CD4-positive, alpha-beta T cell (primary cell): ENCODE results near the gene POU3F1. TPM values are rescaled to one million over a fixed set of nuclear protein-coding genes. Genes with fewer than 3 reads are reported as not detected.

Source experiments
- ATAC-seq: fragments of 200-7000 bp; cut with Tn5 transposase; one replicate; pipeline ENCODE4 v1.10.0; 2022; ENCODE audit warnings: mild to moderate bottlenecking; ENCODE audit not compliant: poor library complexity
- CTCF ChIA-PET: fragments of 350-600 bp; sonication (Branson Sonifier 250); formaldehyde crosslinking; loops from one replicate; lab custom pipeline; 2021; ENCODE audit warnings: antibody characterized with exemption, inconsistent platforms; lab: Charles Lee
- POLR2A ChIA-PET: fragments of 350-600 bp; sonication (Branson Sonifier 250); formaldehyde crosslinking; loops from one replicate; lab custom pipeline; 2021; ENCODE audit warnings: antibody characterized with exemption, inconsistent platforms; lab: Charles Lee
- DNase-seq, 14 experiments: peaks; one replicate each; pipeline ENCODE4 v3.0.0-alpha.2; 2013 to 2020; ENCODE audit warnings: mixed read lengths in 2 of 14
- H3K27ac ChIP-seq, 2 donors: one replicate each; pipeline versions ENCODE4 v1.5.1 to v1.7.0; 2013; ENCODE audit warnings: low read length in 2 of 2, low read depth in 1 of 2, mild to moderate bottlenecking in 1 of 2
- H3K27me3 ChIP-seq, 2 experiments: 1 replicate in 1 of 2; 2 replicates in 1 of 2; pipeline versions ENCODE4 v1.6.1 to v1.7.0; 2013; ENCODE audit warnings: low read length in 2 of 2, control low read depth in 1 of 2, mild to moderate bottlenecking in 1 of 2, moderate library complexity in 1 of 2; ENCODE audit not compliant: insufficient read depth in 2 of 2, control insufficient read depth in 1 of 2
- H3K36me3 ChIP-seq: one replicate; pipeline ENCODE4 v1.6.1; 2013; ENCODE audit warnings: low read length, control low read depth; ENCODE audit not compliant: insufficient read depth
- H3K4me1 ChIP-seq: one replicate; pipeline ENCODE4 v1.6.1; 2013; ENCODE audit warnings: low read length, control low read depth; ENCODE audit not compliant: insufficient read depth
- H3K4me3 ChIP-seq: one replicate; pipeline ENCODE4 v1.5.1; 2013; ENCODE audit warnings: mild to moderate bottlenecking, low read length, moderate library complexity
- H3K9me3 ChIP-seq, 2 experiments: 1 replicate in 1 of 2; 2 replicates in 1 of 2; pipeline versions ENCODE4 v1.6.1 to v1.7.0; 2013; ENCODE audit warnings: low read length in 2 of 2, mild to moderate bottlenecking in 2 of 2, control low read depth in 1 of 2, moderate library complexity in 1 of 2; ENCODE audit not compliant: control insufficient read depth in 1 of 2, insufficient read depth in 1 of 2
- H3K27ac Mint-ChIP-seq: one replicate; pipeline ENCODE4 v1.8.0; 2020; ENCODE audit warnings: mixed read lengths
- H3K27me3 Mint-ChIP-seq: one replicate; pipeline ENCODE4 v1.8.0; 2021; ENCODE audit warnings: mixed read lengths
- H3K36me3 Mint-ChIP-seq: one replicate; pipeline ENCODE4 v1.8.0; 2021; ENCODE audit warnings: low read depth, mixed read lengths
- H3K4me1 Mint-ChIP-seq: one replicate; pipeline ENCODE4 v1.8.0; 2021; ENCODE audit warnings: low read depth, mixed read lengths
- H3K4me3 Mint-ChIP-seq: one replicate; pipeline ENCODE4 v1.8.0; 2020; ENCODE audit warnings: mild to moderate bottlenecking, mixed read lengths
- H3K9me3 Mint-ChIP-seq: one replicate; pipeline ENCODE4 v1.8.0; 2020; ENCODE audit warnings: mixed read lengths
- intact Hi-C, 2 experiments: fragments of 100-400 bp; cut with DNase I in 1 of 2; cut with micrococcal nuclease in 1 of 2; formaldehyde crosslinking; loops; one replicate each; pipeline versions ENCODE4 v1.15.1 to v1.9.0; 2023 to 2025; cut with DNase I, micrococcal nuclease
- total RNA-seq, 174 experiments: library from RNA in 2 of 174; stranded (reverse) in 2 of 174; gene quantifications; one replicate each; pipeline ENCODE4 v1.2.3 and lab custom pipeline; 2021 to 2026
- TF ChIP-seq, protein P1 (sequence below): fragments of 200-600 bp; IDR thresholded peaks from one replicate; pipeline ENCODE4 v1.8.0; 2022; ENCODE audit warnings: antibody characterized with exemption, mild to moderate bottlenecking

POU3F1 gene
- total RNA-seq, 2 experiments from 2014 or later, result 0.22 to 0.27 TPM

DNA sequence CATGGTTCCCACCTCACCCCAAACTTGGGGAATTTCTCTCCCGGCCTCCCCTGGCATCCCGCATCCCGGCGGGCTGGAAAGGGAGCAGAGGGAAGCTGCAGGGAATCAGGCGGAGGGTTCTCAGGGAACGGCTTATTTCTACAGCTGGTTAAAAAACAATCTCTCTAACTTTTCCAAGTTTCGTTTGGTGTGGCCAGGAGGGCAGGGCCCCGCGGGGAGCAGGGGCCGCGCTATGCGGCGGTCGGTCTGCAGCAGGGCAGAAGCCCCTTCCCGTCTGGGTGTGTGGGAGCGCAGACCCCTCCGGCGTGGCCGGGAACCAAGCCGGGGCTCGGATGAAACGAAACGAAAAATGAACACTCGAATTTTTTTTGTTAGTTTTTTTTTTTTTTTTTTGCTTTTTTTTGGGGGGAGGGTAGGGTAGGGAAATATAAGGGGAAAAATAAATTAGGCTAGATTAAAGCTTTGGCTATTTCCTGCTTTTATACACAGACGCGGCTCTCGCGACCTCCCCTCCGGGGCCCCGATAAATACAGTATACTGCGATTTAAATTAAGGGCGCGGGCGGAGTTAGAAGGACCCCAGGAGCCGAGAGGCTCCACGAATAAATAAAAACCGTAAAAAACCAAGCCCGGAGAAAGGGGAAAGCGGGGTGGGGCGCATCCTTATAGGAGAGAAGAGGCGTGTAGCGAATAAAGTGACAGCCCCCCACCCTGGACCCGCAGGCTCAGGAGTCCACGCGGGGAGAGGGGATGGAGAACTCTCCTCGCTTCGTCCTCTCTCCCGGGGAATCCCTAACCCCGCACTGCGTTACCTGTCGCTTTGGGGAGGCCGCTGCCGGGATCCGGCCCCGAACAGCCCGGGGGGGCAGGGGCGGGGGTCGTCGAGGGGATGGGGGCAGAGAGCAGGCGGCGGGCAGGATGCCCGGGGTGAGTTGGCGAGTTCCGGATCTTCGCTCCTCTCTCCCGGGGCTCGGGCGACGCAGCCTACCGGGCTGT, 2.1 kb downstream of the POU3F1 start:
- peaks cover 47 to 55% of the 10 kb centered on the region in 2 experiments for H3K27me3 ChIP-seq
- no peaks in the 10 kb centered on the region for H3K9me3 Mint-ChIP-seq
- H3K4me1 Mint-ChIP-seq, result peaks cover 12% of the 10 kb centered on the region
- H3K27me3 Mint-ChIP-seq, result peaks cover 62% of the 10 kb centered on the region
- POLR2A ChIA-PET, result no interaction called here
- intact Hi-C loops, result no loop called here
- H3K4me3 ChIP-seq, result peak overlapping the region; percentile 41
- no peaks in the 10 kb centered on the region for H3K36me3 Mint-ChIP-seq
- peaks cover 30% of the 10 kb centered on the region for H3K4me1 ChIP-seq
- H3K36me3 ChIP-seq, result no peaks in the 10 kb centered on the region
- H3K27ac Mint-ChIP-seq, result no peak overlapping the region
- CTCF ChIA-PET, result interaction anchor here (0.7 kb wide), 1 partner anchor 572 kb away, joined by 4 read pairs; no protein-coding TSS in a partner anchor
- no peak overlapping the region for H3K27ac ChIP-seq
- TF ChIP-seq, protein P1, sequence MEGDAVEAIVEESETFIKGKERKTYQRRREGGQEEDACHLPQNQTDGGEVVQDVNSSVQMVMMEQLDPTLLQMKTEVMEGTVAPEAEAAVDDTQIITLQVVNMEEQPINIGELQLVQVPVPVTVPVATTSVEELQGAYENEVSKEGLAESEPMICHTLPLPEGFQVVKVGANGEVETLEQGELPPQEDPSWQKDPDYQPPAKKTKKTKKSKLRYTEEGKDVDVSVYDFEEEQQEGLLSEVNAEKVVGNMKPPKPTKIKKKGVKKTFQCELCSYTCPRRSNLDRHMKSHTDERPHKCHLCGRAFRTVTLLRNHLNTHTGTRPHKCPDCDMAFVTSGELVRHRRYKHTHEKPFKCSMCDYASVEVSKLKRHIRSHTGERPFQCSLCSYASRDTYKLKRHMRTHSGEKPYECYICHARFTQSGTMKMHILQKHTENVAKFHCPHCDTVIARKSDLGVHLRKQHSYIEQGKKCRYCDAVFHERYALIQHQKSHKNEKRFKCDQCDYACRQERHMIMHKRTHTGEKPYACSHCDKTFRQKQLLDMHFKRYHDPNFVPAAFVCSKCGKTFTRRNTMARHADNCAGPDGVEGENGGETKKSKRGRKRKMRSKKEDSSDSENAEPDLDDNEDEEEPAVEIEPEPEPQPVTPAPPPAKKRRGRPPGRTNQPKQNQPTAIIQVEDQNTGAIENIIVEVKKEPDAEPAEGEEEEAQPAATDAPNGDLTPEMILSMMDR, result no peak
- H3K9me3 ChIP-seq, result peaks cover 0 to 13% of the 10 kb centered on the region in 2 experiments
- H3K4me3 Mint-ChIP-seq, result peak overlapping the region; percentile 85
- ATAC-seq, result no peak
- peak in 1 of 14 experiments; percentile 14 for DNase-seq

- no peak overlapping the region for H3K4me3 ChIP-seq
Measured at GRCh38 chr1:38043036-38043747, 3.4 kb downstream of the POU3F1 start.

More at GRCh38 chr1:38043036-38043747, 3.4 kb downstream of the POU3F1 start:
- Mint-ChIP-seq H3K4me1 (peaks cover 12% of the 10 kb centered on the region), H3K4me3 (peak overlapping the region; percentile 23), H3K27me3 (peaks cover 72% of the 10 kb centered on the region), H3K9me3 (no peaks in the 10 kb centered on the region), H3K36me3 (no peaks in the 10 kb centered on the region), H3K27ac (no peak overlapping the region)
- peaks cover 30% of the 10 kb centered on the region for H3K4me1 ChIP-seq
- ChIA-PET POLR2A (no interaction called here), CTCF (no interaction called here)
- no peak for ATAC-seq
- peaks cover 0 to 13% of the 10 kb centered on the region in 2 experiments for H3K9me3 ChIP-seq
- peaks cover 51 to 55% of the 10 kb centered on the region in 2 experiments for H3K27me3 ChIP-seq
- no peak for DNase-seq
- intact Hi-C loops, result no loop called here
- TF ChIP-seq, protein P1, result no peak
- no peak overlapping the region for H3K27ac ChIP-seq
- no peaks in the 10 kb centered on the region for H3K36me3 ChIP-seq
